HG03103 (cell line): Measurements from ENCODE around the gene PXK.
A peak's percentile ranks its signal among the peaks of the same experiment; 100 is the strongest.

Source experiments
- ATAC-seq: cut with Tn5 transposase; IDR thresholded peaks from one replicate; pipeline ENCODE4 v1.9.1; 2021; ENCODE audit warnings: low read depth; ENCODE audit not compliant: unreplicated experiment

Gene PXK

GRCh38 chr3:58345457-58345856, 12.8 kb downstream of the PXK start:
- no peak for ATAC-seq

- ATAC-seq = no peak
These were observed 13.7 kb downstream of the PXK start for GRCh38 chr3:58346368-58346767.

GRCh38 chr3:58347984-58348383, 15.3 kb downstream of the PXK start:
- no peak for ATAC-seq

- peak; percentile 83 for ATAC-seq
These were observed 17.3 kb downstream of the PXK start for GRCh38 chr3:58349792-58350626.

GRCh38 chr3:58350627-58351013, 17.9 kb downstream of the PXK start:
- ATAC-seq = no peak

- ATAC-seq = no peak
These were observed 19.2 kb downstream of the PXK start for GRCh38 chr3:58351920-58352319.

- no peak for ATAC-seq
These were observed 19.9 kb downstream of the PXK start for GRCh38 chr3:58352626-58353025.

GRCh38 chr3:58353722-58354553, 21.2 kb downstream of the PXK start:
- ATAC-seq = no peak

- ATAC-seq = no peak
These were observed 22.5 kb downstream of the PXK start for GRCh38 chr3:58355179-58355578.

- ATAC-seq = no peak
These were observed 23.4 kb downstream of the PXK start for GRCh38 chr3:58356054-58356453.

- ATAC-seq = no peak
These were observed 24.7 kb downstream of the PXK start for GRCh38 chr3:58357402-58357801.

GRCh38 chr3:58358092-58358491, 25.4 kb downstream of the PXK start:
- ATAC-seq = no peak

GRCh38 chr3:58358808-58359207, 26.1 kb downstream of the PXK start:
- ATAC-seq = no peak

- no peak for ATAC-seq
These were observed 26.9 kb downstream of the PXK start for GRCh38 chr3:58359621-58360020.

GRCh38 chr3:58361866-58362265, 29.2 kb downstream of the PXK start:
- no peak for ATAC-seq

- no peak for ATAC-seq
These were observed 34.0 kb downstream of the PXK start for GRCh38 chr3:58366699-58367098.

GRCh38 chr3:58369038-58369437, 36.3 kb downstream of the PXK start:
- ATAC-seq = no peak

- no peak for ATAC-seq
These were observed 37.2 kb downstream of the PXK start for GRCh38 chr3:58369876-58370275.

- ATAC-seq = no peak
These were observed 37.7 kb downstream of the PXK start for GRCh38 chr3:58370407-58370806.

- ATAC-seq = no peak
These were observed 39.1 kb downstream of the PXK start for GRCh38 chr3:58371754-58372153.

- ATAC-seq = no peak
These were observed 42.6 kb downstream of the PXK start for GRCh38 chr3:58375254-58375653.

GRCh38 chr3:58377168-58377567, 44.5 kb downstream of the PXK start:
- ATAC-seq = no peak
